Activated gamma-delta T cell treated with Interleukin-2 at 50 U/mL for 16 hours (primary cell): Measurements from ENCODE around the gene WNT2B.

Source experiments
- DNase-seq: peaks from one replicate; pipeline ENCODE4 v3.0.0-alpha.2; 2020

Gene WNT2B

DNA sequence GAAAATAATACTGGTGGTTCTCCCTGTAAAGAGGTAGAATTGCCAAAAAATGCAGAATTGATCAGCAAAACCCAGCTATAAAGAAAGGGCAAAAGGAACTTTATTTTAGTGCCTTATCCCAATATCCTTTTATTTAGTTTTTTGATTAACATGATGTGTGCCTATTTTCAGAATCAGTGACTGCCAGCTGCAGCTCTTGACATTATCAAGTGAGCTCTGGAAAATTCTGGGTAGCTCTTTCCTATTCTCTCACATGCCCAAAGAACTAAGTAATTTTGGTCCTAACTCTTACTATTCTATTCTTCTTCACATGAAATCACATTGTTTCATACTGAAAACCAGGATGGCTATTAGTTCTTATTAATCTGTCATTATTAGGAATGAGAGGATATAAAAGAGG is 22.1 kb downstream of the WNT2B start:
- no peak for DNase-seq

DNA sequence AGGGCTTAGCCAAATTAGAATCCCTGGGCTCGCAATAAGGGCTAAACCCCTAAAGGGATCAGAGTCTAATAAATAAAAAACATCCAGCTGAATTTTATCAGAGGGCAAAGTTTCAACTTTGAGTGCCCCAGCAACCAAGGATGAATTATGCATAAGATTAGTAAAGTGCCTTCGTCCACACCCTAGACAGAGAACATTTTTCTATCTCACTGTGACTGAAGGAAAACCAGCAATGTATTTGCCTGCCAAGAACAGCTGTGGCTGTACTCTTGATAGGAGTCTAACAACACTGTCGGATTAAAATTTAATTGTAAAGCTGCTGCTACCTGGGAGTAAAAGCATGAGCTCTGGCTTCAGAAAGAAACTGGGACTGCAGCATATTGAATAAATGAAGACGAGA is 23.3 kb downstream of the WNT2B start:
- no peak for DNase-seq

DNA sequence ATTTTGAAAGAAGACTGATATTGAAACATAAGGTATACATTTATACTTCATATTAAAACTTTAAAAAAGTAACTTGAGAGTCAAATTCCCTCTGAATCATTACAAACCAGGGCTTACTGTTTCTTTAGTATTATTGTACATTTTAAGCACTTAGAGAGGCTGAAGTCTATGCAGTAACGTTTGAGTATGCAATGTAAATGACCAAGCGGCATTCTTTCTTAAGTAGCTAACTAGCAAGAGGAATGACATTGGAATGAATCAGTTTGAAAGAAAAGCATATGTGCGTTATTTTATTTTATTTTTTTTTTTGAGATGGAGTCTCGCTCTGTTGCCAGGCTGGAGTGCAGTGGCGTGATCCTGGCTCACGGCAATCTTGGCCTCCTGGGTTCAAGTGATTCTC is 24.3 kb downstream of the WNT2B start:
- DNase-seq, result no peak

- no peak for DNase-seq
These were observed 27.8 kb downstream of the WNT2B start for GRCh38 chr1:112536561-112536960.

DNA sequence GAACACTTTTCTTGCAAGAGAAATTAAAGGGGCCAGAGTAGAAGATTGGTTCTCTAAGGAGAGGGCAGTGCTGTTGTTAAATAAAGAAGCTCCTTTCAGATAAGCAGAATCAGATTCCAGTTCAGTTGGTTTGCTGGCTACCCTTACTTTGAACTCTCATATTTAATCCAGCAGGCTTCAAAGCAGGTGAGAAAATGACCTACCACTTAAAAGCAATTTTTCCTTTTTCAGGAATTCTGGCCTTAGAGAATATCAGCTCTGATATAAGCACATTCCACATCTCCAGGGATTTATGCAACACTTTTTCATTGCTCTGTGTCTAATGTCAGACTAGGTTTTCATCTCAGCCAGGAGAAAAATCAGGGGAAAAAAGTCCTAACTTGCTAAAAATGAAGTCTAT is 28.7 kb downstream of the WNT2B start:
- DNase-seq, result no peak

DNA sequence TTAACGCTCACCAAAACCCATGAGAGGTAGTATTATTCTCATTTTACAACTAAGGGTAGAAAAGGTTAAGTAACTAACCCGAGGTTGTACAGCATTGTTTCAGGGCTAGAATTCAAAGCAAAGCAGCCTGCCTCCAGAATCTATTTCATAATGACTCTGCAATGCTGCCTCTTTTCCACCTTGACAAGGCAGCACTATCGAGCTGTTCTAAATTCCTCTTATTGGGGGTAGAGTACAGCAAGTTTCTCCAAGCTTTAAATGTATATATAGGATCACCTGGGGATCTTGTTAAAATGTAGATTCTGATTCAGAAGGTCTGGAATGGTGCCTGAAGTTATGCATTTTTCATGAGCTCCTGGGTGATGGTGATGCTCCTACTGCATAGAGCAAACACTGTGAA is 30.1 kb downstream of the WNT2B start:
- no peak for DNase-seq

DNA sequence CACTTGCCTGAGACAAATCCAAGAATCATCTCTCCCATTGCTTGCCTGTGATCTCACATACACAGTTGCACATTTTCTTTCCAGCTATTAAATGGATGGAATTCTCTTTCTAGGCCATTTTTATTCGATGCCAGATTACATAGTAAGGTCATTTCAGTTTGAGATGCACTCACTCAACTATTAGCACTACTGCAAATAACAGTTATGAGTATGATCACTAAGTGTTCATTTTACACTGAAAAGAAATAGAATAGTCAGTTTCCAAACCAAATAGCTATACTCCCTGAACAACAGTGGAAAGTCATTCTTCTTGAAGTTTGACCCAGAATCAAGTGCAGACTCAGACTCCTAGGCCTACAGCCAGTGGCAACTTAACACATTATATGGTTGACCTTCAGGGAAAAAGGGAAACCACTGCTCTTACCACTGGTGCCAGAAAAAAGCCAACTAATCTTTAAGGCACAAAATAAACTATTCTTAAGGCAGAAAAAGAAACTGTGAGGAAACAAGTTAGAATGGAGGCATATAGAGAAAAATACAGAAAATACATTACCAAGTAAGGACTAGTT is 31.5 kb downstream of the WNT2B start:
- DNase-seq, result no peak

DNA sequence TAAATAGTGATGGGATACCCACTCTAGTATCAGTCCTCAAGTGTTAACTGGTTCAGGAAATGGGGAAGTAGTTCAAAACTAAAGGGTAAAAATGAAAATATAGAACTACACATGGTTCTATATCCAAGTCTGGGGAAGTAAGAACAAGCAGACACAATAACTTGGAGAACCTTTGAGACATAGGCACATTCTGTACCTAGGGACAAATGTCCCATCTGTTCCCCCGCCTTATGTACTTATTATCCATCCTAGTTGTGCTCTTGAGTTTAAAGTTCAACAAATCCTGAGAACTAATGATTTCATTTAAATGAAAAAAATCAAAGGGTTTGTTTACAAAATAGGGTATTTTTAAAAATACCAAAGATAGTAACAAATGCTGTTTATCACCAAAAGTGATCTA is 32.5 kb downstream of the WNT2B start:
- no peak for DNase-seq

DNA sequence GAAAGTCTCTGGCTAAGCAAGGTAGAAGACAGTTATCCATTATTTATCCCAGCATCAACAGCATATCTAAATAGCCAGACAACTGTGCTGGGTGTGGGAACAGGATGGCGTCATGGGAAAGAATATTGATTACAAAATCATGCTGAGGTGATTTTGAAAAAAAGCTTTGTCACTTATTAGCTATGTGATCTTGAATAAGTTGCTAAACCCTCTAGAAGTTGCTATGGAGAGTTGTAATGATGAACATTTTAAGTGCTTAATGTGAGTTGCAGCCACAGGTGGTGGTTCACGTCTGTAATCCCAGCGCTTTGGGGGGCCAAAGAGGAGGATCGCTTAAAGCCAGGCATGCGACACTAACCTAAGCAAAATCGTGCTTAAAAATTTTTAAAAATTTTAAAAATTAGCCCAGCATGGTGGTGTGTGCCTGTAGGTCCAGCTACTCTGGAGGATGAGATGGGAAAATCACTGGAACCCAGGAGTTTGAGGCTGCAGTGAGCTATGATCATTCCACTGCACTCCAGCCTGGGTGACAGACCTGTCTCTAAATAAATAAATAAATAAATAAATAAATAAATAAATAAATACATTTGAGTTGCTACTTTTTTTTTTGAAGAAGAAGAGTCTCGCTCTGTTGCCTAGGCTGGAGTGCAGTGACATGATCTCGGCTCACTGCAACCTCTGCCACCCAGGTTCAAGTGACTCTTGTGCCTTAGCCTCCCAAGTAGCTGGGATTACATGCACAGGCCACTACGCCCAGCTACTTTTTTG is 33.6 kb downstream of the WNT2B start:
- DNase-seq, result no peak

- no peak for DNase-seq
These were observed 35.4 kb downstream of the WNT2B start for GRCh38 chr1:112544011-112544688.

GRCh38 chr1:112544751-112545150 is 36.0 kb downstream of the WNT2B start:
- DNase-seq, result no peak

DNA sequence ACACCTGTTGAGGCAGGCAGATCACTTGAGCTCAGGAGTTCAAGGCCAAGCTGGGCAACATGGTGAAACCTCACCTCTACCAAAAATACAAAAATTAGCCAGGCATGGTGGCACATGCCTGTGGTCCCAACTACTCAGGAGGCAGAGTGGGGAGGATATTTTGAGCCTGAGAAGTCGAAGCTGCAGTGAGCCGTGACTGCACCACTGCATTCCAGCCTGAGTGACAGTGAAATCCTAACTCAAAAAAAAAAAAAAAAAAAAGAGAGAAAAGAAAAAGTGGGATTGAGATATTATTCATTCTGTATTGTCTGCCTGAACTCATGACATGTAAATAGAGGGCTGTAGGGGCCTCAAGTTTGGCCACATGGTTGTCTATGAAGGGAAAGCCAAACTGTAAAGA is 37.3 kb downstream of the WNT2B start:
- no peak for DNase-seq

GRCh38 chr1:112548547-112548946 is 39.8 kb downstream of the WNT2B start:
- no peak for DNase-seq

GRCh38 chr1:112549590-112549989 is 40.8 kb downstream of the WNT2B start:
- no peak for DNase-seq

DNA sequence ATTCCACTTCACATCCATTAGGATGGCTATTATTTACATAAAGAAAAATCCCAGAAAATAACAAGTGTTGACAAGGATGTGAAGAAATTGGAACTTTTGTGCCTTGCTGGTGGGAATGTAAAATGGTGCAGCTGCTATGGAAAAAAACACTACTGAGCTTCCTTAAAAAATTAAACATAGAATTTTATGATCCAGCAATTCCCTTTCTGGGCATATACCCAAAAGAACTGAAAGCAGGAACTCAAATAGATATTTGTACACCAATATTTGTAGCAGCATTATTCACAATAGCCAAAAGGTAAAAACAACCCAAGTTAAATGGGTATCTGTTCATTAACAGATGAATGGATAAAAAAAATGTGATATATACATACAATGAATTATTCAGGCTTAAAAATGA is 45.6 kb downstream of the WNT2B start:
- DNase-seq, result no peak

DNA sequence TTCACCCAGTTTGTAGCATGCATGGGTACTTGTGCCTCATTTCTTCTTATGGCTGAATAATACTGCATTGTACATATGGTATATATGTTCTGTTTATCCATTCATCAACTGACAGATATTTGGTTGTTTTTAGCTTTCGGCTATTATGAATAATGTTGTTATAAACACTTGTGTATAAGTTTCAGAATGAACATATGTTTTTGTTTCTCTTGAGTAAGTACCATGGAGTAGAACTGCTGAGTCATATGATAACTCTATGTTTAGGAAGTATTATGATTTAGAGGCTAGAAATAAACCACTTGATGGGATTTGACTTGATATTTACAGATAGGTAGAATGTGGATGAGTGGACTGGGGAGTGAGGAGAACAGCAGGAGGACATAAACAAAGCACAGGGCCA is 48.6 kb downstream of the WNT2B start:
- DNase-seq, result no peak

GRCh38 chr1:112558634-112559033 is 49.9 kb downstream of the WNT2B start:
- no peak for DNase-seq

- no peak for DNase-seq
These were observed 54.6 kb downstream of the WNT2B start for GRCh38 chr1:112563341-112563740.

GRCh38 chr1:112564081-112564480 is 55.3 kb downstream of the WNT2B start:
- no peak for DNase-seq

DNA sequence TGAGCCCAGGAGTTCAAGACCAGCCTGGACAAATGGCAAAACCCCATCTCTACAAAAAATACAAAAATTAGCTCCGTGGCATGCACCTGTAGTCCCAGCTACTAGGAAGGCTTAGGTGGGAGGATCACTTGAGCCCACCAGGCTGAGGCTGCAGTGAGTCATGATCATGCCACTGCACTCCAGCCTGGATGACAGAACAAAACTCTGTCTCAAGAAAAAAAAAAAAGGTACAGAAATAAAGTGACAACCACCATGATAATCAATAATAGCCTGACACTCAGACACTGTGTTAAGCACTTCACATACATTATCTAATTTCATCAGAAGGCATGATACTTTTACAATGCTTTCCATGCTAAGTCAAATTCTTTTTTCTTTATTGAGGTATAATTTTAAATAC is 57.0 kb downstream of the WNT2B start:
- no peak for DNase-seq

- DNase-seq, result no peak
These were observed 66.5 kb downstream of the WNT2B start for GRCh38 chr1:112575154-112575804.

DNA sequence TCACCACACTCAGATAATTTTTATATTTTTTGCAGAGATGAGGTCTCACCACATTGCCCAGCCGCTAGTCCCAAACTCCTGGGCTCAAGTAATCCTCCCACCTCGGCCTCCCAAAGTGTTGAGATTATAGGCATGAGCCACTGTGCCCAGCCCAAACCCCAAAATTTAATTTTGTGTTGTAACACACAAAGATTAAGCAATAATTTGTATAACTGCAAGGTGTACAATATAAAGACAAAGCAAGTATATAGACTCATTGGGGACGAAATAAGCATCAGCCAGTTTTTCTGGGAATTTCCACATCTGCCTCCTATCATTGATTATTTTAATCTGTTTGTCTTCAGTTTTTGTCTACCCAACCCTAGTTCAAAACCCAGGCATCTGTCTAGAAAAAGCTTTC is 67.5 kb downstream of the WNT2B start:
- DNase-seq, result no peak
